Measurements from ENCODE around the gene ZNF892. TPM values are rescaled to one million over a fixed set of nuclear protein-coding genes. Genes with fewer than 3 reads are reported as not detected.
"Not testable (repeated sequence)": the region's sequence is repeated elsewhere in the genome, so short reads cannot be mapped to it uniquely, and the experiment has no call there.

ZNF892 gene
- total RNA-seq, 1 donor from 2014 or later, result 7.1 TPM

DNA sequence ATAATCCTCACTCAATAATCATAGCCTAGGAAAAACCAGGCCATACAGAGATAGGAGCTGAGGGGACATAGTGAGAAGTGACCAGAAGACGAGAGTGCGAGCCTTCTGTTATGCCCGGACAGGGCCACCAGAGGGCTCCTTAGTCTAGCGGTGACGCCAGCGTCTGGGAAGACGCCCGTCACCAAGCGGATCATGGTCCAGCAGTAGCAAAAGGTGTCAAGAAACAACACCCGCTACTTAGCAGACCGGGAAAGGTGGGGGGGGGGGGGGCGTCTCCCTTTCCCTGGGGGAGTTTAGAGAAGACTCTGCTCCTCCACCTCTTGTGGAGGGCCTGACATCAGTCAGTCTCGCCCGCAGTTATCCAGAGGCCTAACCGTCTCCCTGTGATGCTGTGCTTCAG, 14.4 kb upstream of the ZNF892 start:
- not testable (repeated sequence) for DNase-seq (ENCODE audit: low read depth); H3K4me3 ChIP-seq (ENCODE audit: low read depth, low read length)
- TF ChIP-seq, protein P1, sequence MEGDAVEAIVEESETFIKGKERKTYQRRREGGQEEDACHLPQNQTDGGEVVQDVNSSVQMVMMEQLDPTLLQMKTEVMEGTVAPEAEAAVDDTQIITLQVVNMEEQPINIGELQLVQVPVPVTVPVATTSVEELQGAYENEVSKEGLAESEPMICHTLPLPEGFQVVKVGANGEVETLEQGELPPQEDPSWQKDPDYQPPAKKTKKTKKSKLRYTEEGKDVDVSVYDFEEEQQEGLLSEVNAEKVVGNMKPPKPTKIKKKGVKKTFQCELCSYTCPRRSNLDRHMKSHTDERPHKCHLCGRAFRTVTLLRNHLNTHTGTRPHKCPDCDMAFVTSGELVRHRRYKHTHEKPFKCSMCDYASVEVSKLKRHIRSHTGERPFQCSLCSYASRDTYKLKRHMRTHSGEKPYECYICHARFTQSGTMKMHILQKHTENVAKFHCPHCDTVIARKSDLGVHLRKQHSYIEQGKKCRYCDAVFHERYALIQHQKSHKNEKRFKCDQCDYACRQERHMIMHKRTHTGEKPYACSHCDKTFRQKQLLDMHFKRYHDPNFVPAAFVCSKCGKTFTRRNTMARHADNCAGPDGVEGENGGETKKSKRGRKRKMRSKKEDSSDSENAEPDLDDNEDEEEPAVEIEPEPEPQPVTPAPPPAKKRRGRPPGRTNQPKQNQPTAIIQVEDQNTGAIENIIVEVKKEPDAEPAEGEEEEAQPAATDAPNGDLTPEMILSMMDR (conservative IDR thresholded peaks at IDR 0.05; ENCODE audit: low read depth, low read length), result peak; percentile 51

- TF ChIP-seq, protein P1 (conservative IDR thresholded peaks at IDR 0.05; ENCODE audit: low read depth, low read length), result no peak
- DNase-seq (ENCODE audit: low read depth), result no peak
These were observed 3.4 kb upstream of the ZNF892 start for GRCh38 chr2:95203911-95204310.

GRCh38 chr2:95204396-95204795, 2.9 kb upstream of the ZNF892 start:
- TF ChIP-seq, protein P1 (conservative IDR thresholded peaks at IDR 0.05; ENCODE audit: low read depth, low read length), result no peak
- no peak for DNase-seq (ENCODE audit: low read depth)
- H3K4me3 ChIP-seq (ENCODE audit: low read depth, low read length), result no peak overlapping the region

More at GRCh38 chr2:95203911-95204310, 3.4 kb upstream of the ZNF892 start:
- H3K4me3 ChIP-seq (ENCODE audit: low read depth, low read length), result no peak overlapping the region

- TF ChIP-seq, protein P1 (conservative IDR thresholded peaks at IDR 0.05; ENCODE audit: low read depth, low read length), result no peak
- H3K4me3 ChIP-seq (ENCODE audit: low read depth, low read length), result peak overlapping the region; percentile 69
- no peak for DNase-seq (ENCODE audit: low read depth)
These were observed 1.2 kb upstream of the ZNF892 start for GRCh38 chr2:95206096-95206495.

DNA sequence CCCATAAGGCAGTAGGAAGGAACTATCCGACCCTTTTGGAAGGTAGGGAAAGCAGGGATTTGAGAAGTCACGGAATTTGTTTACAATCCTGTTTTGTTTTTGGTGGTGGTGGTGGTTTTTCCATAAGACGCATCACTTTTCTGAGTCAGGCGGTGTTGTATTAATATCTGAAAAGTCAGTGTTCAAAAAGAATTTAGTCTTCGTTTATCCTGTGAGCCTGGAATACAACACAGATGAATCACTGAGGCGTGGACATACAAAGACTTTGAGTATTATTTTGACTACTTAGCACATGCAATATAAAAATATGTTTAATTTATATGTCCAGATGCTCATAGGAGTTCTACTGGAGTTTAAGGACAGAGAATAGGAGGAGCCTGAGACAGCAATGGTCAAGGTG, 785 bp downstream of the ZNF892 start:
- DNase-seq (ENCODE audit: low read depth), result no peak
- peak overlapping the region; percentile 69 for H3K4me3 ChIP-seq (ENCODE audit: low read depth, low read length)
- TF ChIP-seq, protein P1 (conservative IDR thresholded peaks at IDR 0.05; ENCODE audit: low read depth, low read length), result no peak

DNA sequence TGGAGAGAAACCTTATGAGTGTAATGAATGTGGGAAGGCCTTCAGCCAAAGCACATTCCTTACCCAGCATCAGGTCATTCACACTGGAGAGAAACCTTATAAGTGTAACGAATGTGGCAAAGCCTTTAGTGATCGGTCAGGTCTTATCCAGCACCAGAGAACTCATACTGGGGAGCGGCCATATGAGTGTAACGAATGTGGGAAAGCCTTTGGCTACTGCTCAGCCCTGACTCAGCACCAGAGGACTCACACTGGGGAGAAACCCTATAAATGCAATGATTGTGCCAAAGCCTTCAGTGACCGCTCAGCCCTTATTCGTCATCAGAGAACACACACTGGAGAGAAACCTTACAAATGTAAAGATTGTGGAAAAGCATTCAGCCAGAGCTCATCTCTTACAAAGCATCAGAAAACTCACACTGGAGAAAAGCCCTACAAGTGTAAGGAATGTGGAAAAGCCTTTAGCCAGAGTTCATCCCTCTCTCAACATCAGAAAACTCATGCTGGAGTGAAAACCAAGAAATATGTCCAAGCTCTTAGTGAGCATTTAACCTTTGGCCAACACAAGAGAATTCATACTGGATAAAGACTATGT, 7.8 kb downstream of the ZNF892 start:
- TF ChIP-seq, protein P1 (conservative IDR thresholded peaks at IDR 0.05; ENCODE audit: low read depth, low read length), result no peak
- DNase-seq (ENCODE audit: low read depth), result no peak
- H3K4me3 ChIP-seq (ENCODE audit: low read depth, low read length), result no peak overlapping the region

GRCh38 chr2:95220449-95220848, 13.1 kb downstream of the ZNF892 start:
- no peak overlapping the region for H3K4me3 ChIP-seq (ENCODE audit: low read depth, low read length)
- DNase-seq (ENCODE audit: low read depth), result no peak
- TF ChIP-seq, protein P1 (conservative IDR thresholded peaks at IDR 0.05; ENCODE audit: low read depth, low read length), result no peak
